H9 (cell line): Measurements from ENCODE around the gene JAML. TPM values are rescaled to one million over a fixed set of nuclear protein-coding genes. Genes with fewer than 3 reads are reported as not detected.

Experiments used
- DNase-seq: peaks from one replicate; pipeline ENCODE4 v3.0.0-alpha.2; 2017
- H2AFZ ChIP-seq: one replicate; pipeline ENCODE4 v1.6.1; 2013; ENCODE audit warnings: mild to moderate bottlenecking, low read length, control low read depth, moderate library complexity
- H2AK5ac ChIP-seq: 2 replicates; pipeline ENCODE4 v1.6.1; 2013; ENCODE audit warnings: low read length, control low read depth, mixed read lengths; ENCODE audit not compliant: insufficient read length
- H2BK120ac ChIP-seq: one replicate; pipeline ENCODE4 v1.6.1; 2013; ENCODE audit warnings: low read depth, mild to moderate bottlenecking, low read length, control low read depth, inconsistent platforms; ENCODE audit not compliant: poor library complexity, severe bottlenecking
- H2BK12ac ChIP-seq: 2 replicates; pipeline ENCODE4 v1.6.1; 2013; ENCODE audit warnings: low read length, control low read depth, mixed read lengths, low read depth; ENCODE audit not compliant: insufficient read length
- H2BK15ac ChIP-seq: 2 replicates; pipeline ENCODE4 v1.6.1; 2013; ENCODE audit warnings: low read depth, low read length, control low read depth
- H2BK20ac ChIP-seq: one replicate; pipeline ENCODE4 v1.6.1; 2013; ENCODE audit warnings: low read depth, mild to moderate bottlenecking, low read length, control low read depth, inconsistent platforms; ENCODE audit not compliant: poor library complexity, severe bottlenecking
- H2BK5ac ChIP-seq: 2 replicates; pipeline ENCODE4 v1.6.1; 2013; ENCODE audit warnings: low read length, control low read depth, mixed read lengths; ENCODE audit not compliant: insufficient read length
- H3K14ac ChIP-seq: 2 replicates; pipeline ENCODE4 v1.6.1; 2013; ENCODE audit warnings: low read length, control low read depth; ENCODE audit not compliant: insufficient read depth
- H3K18ac ChIP-seq: 2 replicates; pipeline ENCODE4 v1.6.1; 2013; ENCODE audit warnings: low read depth, mild to moderate bottlenecking, mixed read lengths, low read length, control low read depth; ENCODE audit not compliant: insufficient read length
- H3K23ac ChIP-seq: 2 replicates; pipeline ENCODE4 v1.6.1; 2013; ENCODE audit warnings: low read length, control low read depth, mixed read lengths, low read depth; ENCODE audit not compliant: insufficient read length
- H3K23me2 ChIP-seq: 2 replicates; pipeline ENCODE4 v1.6.1; 2013; ENCODE audit warnings: low read depth, mild to moderate bottlenecking, mixed read lengths, low read length, control low read depth; ENCODE audit not compliant: insufficient read length, poor library complexity, severe bottlenecking
- H3K27ac ChIP-seq: 2 replicates; pipeline ENCODE4 v1.5.1; 2013; ENCODE audit warnings: low read length, control low read depth, mixed read lengths, low read depth; ENCODE audit not compliant: insufficient read length
- H3K27me3 ChIP-seq: 2 replicates; pipeline ENCODE4 v1.6.1; 2013; ENCODE audit warnings: low read length, control low read depth, inconsistent platforms; ENCODE audit not compliant: insufficient read depth
- H3K4ac ChIP-seq: 2 replicates; pipeline ENCODE4 v1.6.1; 2013; ENCODE audit warnings: low read depth, mild to moderate bottlenecking, control low read depth, inconsistent platforms, low read length, moderate library complexity
- H3K4me1 ChIP-seq: 2 replicates; pipeline ENCODE4 v1.6.1; 2013; ENCODE audit warnings: low read length, control low read depth, inconsistent platforms; ENCODE audit not compliant: insufficient read depth
- H3K4me2 ChIP-seq: 2 replicates; pipeline ENCODE4 v1.6.1; 2013; ENCODE audit warnings: low read length, control low read depth, mixed read lengths; ENCODE audit not compliant: insufficient read length, insufficient read depth
- H3K56ac ChIP-seq: 2 replicates; pipeline ENCODE4 v1.6.1; 2013; ENCODE audit warnings: low read depth, mild to moderate bottlenecking, mixed read lengths, low read length, control low read depth; ENCODE audit not compliant: insufficient read length
- H3K79me1 ChIP-seq: 2 replicates; pipeline ENCODE4 v1.6.1; 2013; ENCODE audit warnings: low read depth, mild to moderate bottlenecking, moderate library complexity, low read length, control low read depth, inconsistent platforms; ENCODE audit not compliant: insufficient read depth, poor library complexity, severe bottlenecking
- H3K79me2 ChIP-seq: 2 replicates; pipeline ENCODE4 v1.6.1; 2013; ENCODE audit warnings: low read length, control low read depth, inconsistent platforms; ENCODE audit not compliant: insufficient read depth
- H3K9ac ChIP-seq: 2 replicates; pipeline ENCODE4 v1.6.1; 2013; ENCODE audit warnings: low read length, control low read depth, mixed read lengths; ENCODE audit not compliant: insufficient read length; ENCODE audit errors: extremely low read depth
- H3K9me3 ChIP-seq: one replicate; pipeline ENCODE4 v1.6.1; 2013; ENCODE audit warnings: low read depth, low read length, inconsistent platforms; ENCODE audit not compliant: control insufficient read depth
- H3T11ph ChIP-seq: one replicate; pipeline ENCODE4 v1.6.1; 2013; ENCODE audit warnings: mild to moderate bottlenecking, low read length, control low read depth, inconsistent platforms
- H4K20me1 ChIP-seq: one replicate; pipeline ENCODE4 v1.6.1; 2013; ENCODE audit not compliant: control insufficient read depth, insufficient read length, insufficient read depth
- H4K5ac ChIP-seq: 2 replicates; pipeline ENCODE4 v1.6.1; 2013; ENCODE audit warnings: low read depth, mild to moderate bottlenecking, mixed read lengths, low read length, control low read depth; ENCODE audit not compliant: insufficient read length
- H4K8ac ChIP-seq: replicated peaks from 2 replicates; pipeline ENCODE4 v1.6.1; 2013; ENCODE audit warnings: low read length, control low read depth, mixed read lengths, low read depth; ENCODE audit not compliant: insufficient read length
- H4K91ac ChIP-seq: 2 replicates; pipeline ENCODE4 v1.6.1; 2013; ENCODE audit warnings: low read depth, mild to moderate bottlenecking, moderate library complexity, mixed read lengths, low read length, control low read depth; ENCODE audit not compliant: insufficient read length
- H3K27ac Mint-ChIP-seq, 3 experiments: 2 replicates in 2 of 3; 3 replicates in 1 of 3; pipeline ENCODE4 v1.8.0; 2020 to 2021; ENCODE audit warnings: mixed read lengths in 3 of 3, mild to moderate bottlenecking in 1 of 3, moderate library complexity in 1 of 3
- H3K27me3 Mint-ChIP-seq: 2 replicates; pipeline ENCODE4 v1.8.0; 2021; ENCODE audit warnings: low read depth, mild to moderate bottlenecking, moderate library complexity, mixed read lengths
- H3K36me3 Mint-ChIP-seq, 3 experiments: 2 replicates in 2 of 3; 3 replicates in 1 of 3; pipeline ENCODE4 v1.8.0; 2020 to 2021; ENCODE audit warnings: low read depth in 3 of 3, mixed read lengths in 3 of 3; ENCODE audit not compliant: insufficient read depth in 1 of 3
- H3K4me1 Mint-ChIP-seq, 2 experiments: 2 replicates each; pipeline ENCODE4 v1.8.0; 2020; ENCODE audit warnings: mixed read lengths in 2 of 2
- H3K4me3 Mint-ChIP-seq, 2 experiments: 2 replicates in 1 of 2; 3 replicates in 1 of 2; pipeline ENCODE4 v1.8.0; 2020 to 2021; ENCODE audit warnings: mild to moderate bottlenecking in 2 of 2, mixed read lengths in 2 of 2, moderate library complexity in 1 of 2
- H3K9me3 Mint-ChIP-seq, 2 experiments: 2 replicates in 1 of 2; 3 replicates in 1 of 2; pipeline ENCODE4 v1.8.0; 2020; ENCODE audit warnings: mild to moderate bottlenecking in 2 of 2, mixed read lengths in 2 of 2, moderate library complexity in 1 of 2
- WGBS: extraction: QIAGEN DNeasy Blood & Tissue Kit; methylation state at CpG from one replicate; pipeline ENCODE4 v1.1.7; 2013; ENCODE audit warnings: missing lambda C conversion rate, low lambda C conversion rate, mixed read lengths; ENCODE audit not compliant: insufficient read length; ENCODE audit errors: extremely low coverage; 5-methylcytosine and 5-hydroxymethylcytosine counted together
- total RNA-seq: library from RNA; stranded (reverse); gene quantifications from 2 replicates; pipeline ENCODE4 v1.2.1, GENCODE V29; 2021
- TF ChIP-seq, protein P1 (sequence below): fragments of 200-600 bp; sonication (generic); conservative IDR thresholded peaks from 3 replicates; pipeline ENCODE4 v1.8.0; 2021; ENCODE audit warnings: antibody characterized with exemption, mild to moderate bottlenecking

The JAML gene
- total RNA-seq, 1 experiment from 2014 or later: 0.48 TPM

GRCh38 chr11:118212131-118212725 is 12.6 kb downstream of the JAML start:
- H3K23ac ChIP-seq: no peak overlapping the region
- H2BK120ac ChIP-seq: no peak overlapping the region
- H2BK20ac ChIP-seq: no peak overlapping the region
- no peaks in the 10 kb centered on the region for H3K23me2 ChIP-seq
- H2AK5ac ChIP-seq: no peak overlapping the region
- TF ChIP-seq, protein P1, sequence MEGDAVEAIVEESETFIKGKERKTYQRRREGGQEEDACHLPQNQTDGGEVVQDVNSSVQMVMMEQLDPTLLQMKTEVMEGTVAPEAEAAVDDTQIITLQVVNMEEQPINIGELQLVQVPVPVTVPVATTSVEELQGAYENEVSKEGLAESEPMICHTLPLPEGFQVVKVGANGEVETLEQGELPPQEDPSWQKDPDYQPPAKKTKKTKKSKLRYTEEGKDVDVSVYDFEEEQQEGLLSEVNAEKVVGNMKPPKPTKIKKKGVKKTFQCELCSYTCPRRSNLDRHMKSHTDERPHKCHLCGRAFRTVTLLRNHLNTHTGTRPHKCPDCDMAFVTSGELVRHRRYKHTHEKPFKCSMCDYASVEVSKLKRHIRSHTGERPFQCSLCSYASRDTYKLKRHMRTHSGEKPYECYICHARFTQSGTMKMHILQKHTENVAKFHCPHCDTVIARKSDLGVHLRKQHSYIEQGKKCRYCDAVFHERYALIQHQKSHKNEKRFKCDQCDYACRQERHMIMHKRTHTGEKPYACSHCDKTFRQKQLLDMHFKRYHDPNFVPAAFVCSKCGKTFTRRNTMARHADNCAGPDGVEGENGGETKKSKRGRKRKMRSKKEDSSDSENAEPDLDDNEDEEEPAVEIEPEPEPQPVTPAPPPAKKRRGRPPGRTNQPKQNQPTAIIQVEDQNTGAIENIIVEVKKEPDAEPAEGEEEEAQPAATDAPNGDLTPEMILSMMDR: no peak
- H2BK5ac ChIP-seq: no peak overlapping the region
- peak; percentile 36 for DNase-seq
- peaks cover 51 to 53% of the 10 kb centered on the region in 2 experiments for H3K4me1 Mint-ChIP-seq
- H3K56ac ChIP-seq: no peak overlapping the region
- H3K27ac ChIP-seq: no peak overlapping the region
- no peak overlapping the region for H3K18ac ChIP-seq
- no peaks in the 10 kb centered on the region for H4K20me1 ChIP-seq
- H3T11ph ChIP-seq: no peak overlapping the region
- no peak overlapping the region for H2AFZ ChIP-seq
- no peaks in the 10 kb centered on the region for H3K27me3 ChIP-seq
- H3K4me2 ChIP-seq: no peak overlapping the region
- H3K79me2 ChIP-seq: no peaks in the 10 kb centered on the region
- peaks cover 0 to 6% of the 10 kb centered on the region in 2 experiments; a peak in 3 of 5 replicates for H3K9me3 Mint-ChIP-seq
- H3K36me3 Mint-ChIP-seq: peaks cover 0 to 14% (median 0%) of the 10 kb centered on the region in 3 experiments; a peak in 3 of 7 replicates
- no peak overlapping the region for H3K4me3 Mint-ChIP-seq
- peaks cover 27% of the 10 kb centered on the region for H3K4me1 ChIP-seq
- no peak overlapping the region for H4K5ac ChIP-seq
- H2BK15ac ChIP-seq: no peak overlapping the region; the same call in 1 of the 2 replicates
- no peak overlapping the region for H2BK12ac ChIP-seq
- no CpG with 5 or more reads among the region's 7 CpGs for WGBS
- H4K91ac ChIP-seq: no peak overlapping the region
- no peaks in the 10 kb centered on the region for H3K79me1 ChIP-seq
- H4K8ac ChIP-seq: no peak overlapping the region
- no peaks in the 10 kb centered on the region for H3K9me3 ChIP-seq
- H3K27me3 Mint-ChIP-seq: peaks cover 3% of the 10 kb centered on the region; the same call in 1 of the 2 replicates
- no peak overlapping the region for H3K4ac ChIP-seq
- H3K9ac ChIP-seq: no peak overlapping the region
- H3K27ac Mint-ChIP-seq: peak overlapping the region in 2 of 3 experiments; percentile 45 to 59; a peak in 6 of 7 replicates
- no peak overlapping the region for H3K14ac ChIP-seq
